Body of pancreas (tissue), 4 donors: ENCODE results near the gene KIFAP3. TPM values are rescaled to one million over a fixed set of nuclear protein-coding genes. Genes with fewer than 3 reads are reported as not detected.

Experiments
- ATAC-seq: fragments of 150-250 bp; one replicate; pipeline ENCODE4 v1.9.1; 2016
- DNase-seq, 4 donors: peaks; one replicate each; pipeline ENCODE4 v3.0.0-alpha.2; 2019
- H3K27ac ChIP-seq, 4 donors: fragments of 200-600 bp; sonication (generic); 1 replicate in 3 of 4; 2 replicates in 1 of 4; pipeline versions ENCODE4 v1.5.1 to v1.6.1; 2016 to 2019; ENCODE audit warnings: mild to moderate bottlenecking in 1 of 4, mixed read lengths in 1 of 4, moderate library complexity in 1 of 4
- H3K27me3 ChIP-seq, 2 donors: fragments of 200-600 bp; sonication (generic); one replicate each; pipeline ENCODE4 v1.6.0; 2016; ENCODE audit warnings: mild to moderate bottlenecking in 1 of 2
- H3K36me3 ChIP-seq, 2 donors: fragments of 200-600 bp; sonication (generic); replicated peaks in 1 of 2; 2 replicates each; pipeline ENCODE4 v1.5.1; 2016; ENCODE audit warnings: low read depth in 2 of 2; ENCODE audit not compliant: insufficient read depth in 1 of 2
- H3K4me1 ChIP-seq: fragments of 200-600 bp; sonication (generic); one replicate; pipeline ENCODE4 v1.6.0; 2016
- H3K4me3 ChIP-seq, 2 donors: fragments of 200-600 bp; sonication (generic); 1 replicate in 1 of 2; 2 replicates in 1 of 2; pipeline ENCODE4 v1.5.1; 2016 to 2019
- H3K9me3 ChIP-seq, 3 donors: fragments of 200-600 bp; sonication (generic); 1 replicate in 2 of 3; 2 replicates in 1 of 3; pipeline ENCODE4 v1.5.1; 2016
- POLR2A ChIP-seq, 3 donors: fragments of 450-650 bp; IDR thresholded peaks; one replicate each; pipeline ENCODE4 v1.6.1; 2016; ENCODE audit warnings: antibody characterized with exemption in 3 of 3, mild to moderate bottlenecking in 2 of 3
- WGBS, 2 donors: methylation state at CpG; one replicate each; pipeline ENCODE4 v1.1.5; 2017; 5-methylcytosine and 5-hydroxymethylcytosine counted together
- intact Hi-C: fragments of 100-400 bp; cut with DNase I; formaldehyde crosslinking; loops from one replicate; pipeline ENCODE4 v1.15.1; 2023
- total RNA-seq, 2 donors: library from RNA; depleted of rRNA; stranded (reverse); fragments of >200 nt; gene quantifications; one replicate each; pipeline ENCODE4 v1.1.0, GENCODE V29; 2016
- TF ChIP-seq, protein P1 (sequence below), 7 experiments: fragments of 450-650 bp in 4 of 7; fragments of 200-600 bp in 3 of 7; sonication (generic) in 3 of 7; IDR thresholded peaks; one replicate each; pipeline ENCODE4 v1.5.1; 2016 to 2019; ENCODE audit warnings: antibody characterized with exemption in 7 of 7

Gene KIFAP3
- total RNA-seq, 2 donors from 2014 or later, result 9.6 to 16.9 TPM

DNA sequence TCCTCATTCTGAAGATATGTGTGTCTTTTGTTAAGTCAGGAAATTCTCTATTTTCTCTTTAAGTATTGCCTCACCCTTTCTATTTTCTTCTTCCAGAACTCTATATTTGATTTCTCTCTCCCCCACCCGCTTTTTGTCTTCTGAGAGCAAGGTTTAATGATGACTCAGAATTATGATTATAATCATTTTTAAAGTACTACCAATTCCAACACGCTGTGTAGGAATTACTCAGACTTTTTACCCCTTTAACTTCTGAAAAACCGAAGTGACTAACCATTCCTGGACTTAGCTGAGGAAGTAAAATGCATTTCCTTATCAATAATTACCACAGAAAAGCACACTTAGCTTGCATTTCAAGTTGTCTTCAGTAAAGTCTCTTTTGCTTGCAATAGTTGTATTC lies 160.0 kb downstream of the KIFAP3 start:
- intact Hi-C loops, result no loop called here
- 62 to 70% methylated on average over 3 of the region's 3 CpGs for WGBS, 2 donors
- no peak overlapping the region for H3K4me3 ChIP-seq
- no peaks in the 10 kb centered on the region for H3K27me3 ChIP-seq
- ATAC-seq, result no peak
- H3K9me3 ChIP-seq, result no peaks in the 10 kb centered on the region
- no peak overlapping the region for H3K27ac ChIP-seq
- H3K4me1 ChIP-seq, result no peaks in the 10 kb centered on the region
- TF ChIP-seq, protein P1, sequence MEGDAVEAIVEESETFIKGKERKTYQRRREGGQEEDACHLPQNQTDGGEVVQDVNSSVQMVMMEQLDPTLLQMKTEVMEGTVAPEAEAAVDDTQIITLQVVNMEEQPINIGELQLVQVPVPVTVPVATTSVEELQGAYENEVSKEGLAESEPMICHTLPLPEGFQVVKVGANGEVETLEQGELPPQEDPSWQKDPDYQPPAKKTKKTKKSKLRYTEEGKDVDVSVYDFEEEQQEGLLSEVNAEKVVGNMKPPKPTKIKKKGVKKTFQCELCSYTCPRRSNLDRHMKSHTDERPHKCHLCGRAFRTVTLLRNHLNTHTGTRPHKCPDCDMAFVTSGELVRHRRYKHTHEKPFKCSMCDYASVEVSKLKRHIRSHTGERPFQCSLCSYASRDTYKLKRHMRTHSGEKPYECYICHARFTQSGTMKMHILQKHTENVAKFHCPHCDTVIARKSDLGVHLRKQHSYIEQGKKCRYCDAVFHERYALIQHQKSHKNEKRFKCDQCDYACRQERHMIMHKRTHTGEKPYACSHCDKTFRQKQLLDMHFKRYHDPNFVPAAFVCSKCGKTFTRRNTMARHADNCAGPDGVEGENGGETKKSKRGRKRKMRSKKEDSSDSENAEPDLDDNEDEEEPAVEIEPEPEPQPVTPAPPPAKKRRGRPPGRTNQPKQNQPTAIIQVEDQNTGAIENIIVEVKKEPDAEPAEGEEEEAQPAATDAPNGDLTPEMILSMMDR (IDR thresholded peaks at IDR 0.05), result no peak
- TF ChIP-seq POLR2A (IDR thresholded peaks at IDR 0.05), result no peak
- no peaks in the 10 kb centered on the region for H3K36me3 ChIP-seq
- DNase-seq, result no peak

DNA sequence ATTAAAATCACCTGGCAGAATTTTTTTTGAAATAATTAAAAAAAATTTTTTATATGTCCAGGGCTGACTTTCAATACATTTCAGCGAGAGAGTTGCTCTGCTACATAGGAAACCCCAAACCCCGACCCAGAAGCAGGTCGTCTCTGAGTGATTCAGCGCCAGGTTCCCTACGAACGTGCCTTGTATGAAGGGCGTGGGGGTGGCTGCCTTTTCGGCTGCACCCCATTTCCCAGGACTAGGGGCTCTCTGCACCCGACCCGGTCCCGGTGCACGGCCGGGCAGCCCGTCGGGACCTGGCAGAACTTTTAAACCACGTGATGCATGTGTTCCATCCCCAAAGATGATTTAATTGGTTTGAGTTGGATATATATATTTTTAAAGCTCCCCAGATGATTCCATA lies 165.0 kb downstream of the KIFAP3 start:
- Histone ChIP-seq H3K27me3 (no peaks in the 10 kb centered on the region), H3K36me3 (no peaks in the 10 kb centered on the region), H3K4me3 (no peak overlapping the region), H3K4me1 (no peaks in the 10 kb centered on the region), H3K9me3 (no peaks in the 10 kb centered on the region), H3K27ac (no peak overlapping the region)
- ATAC-seq, result no peak
- WGBS, 2 donors, result 78 to 82% methylated on average over 16 of the region's 16 CpGs
- no peak for DNase-seq
- TF ChIP-seq, protein P1 (IDR thresholded peaks at IDR 0.05), result no peak
- TF ChIP-seq POLR2A (IDR thresholded peaks at IDR 0.05), result no peak
- intact Hi-C loops, result no loop called here

DNA sequence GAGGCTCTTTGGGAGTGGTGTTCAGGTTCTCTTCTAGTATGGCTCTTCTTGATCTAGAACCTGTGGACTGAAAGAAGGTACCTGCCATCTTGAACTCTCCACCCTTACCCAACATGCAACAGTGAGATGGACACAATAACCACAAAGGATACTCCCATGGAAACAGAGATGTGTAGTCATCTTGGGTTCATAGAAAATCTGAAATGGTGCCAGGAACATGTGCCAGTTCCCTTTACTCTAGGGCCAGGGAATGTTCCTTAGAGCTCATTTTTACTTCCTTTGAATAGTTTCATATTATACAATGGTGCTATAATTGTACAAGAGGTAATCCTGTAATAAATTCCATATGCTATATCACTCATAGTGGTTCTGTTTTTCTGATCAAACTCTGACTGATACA lies 167.6 kb downstream of the KIFAP3 start:
- intact Hi-C loops, result no loop called here
- no peak for ATAC-seq
- Histone ChIP-seq H3K36me3 (no peaks in the 10 kb centered on the region), H3K27ac (no peak overlapping the region), H3K27me3 (no peaks in the 10 kb centered on the region), H3K4me1 (no peaks in the 10 kb centered on the region), H3K4me3 (no peak overlapping the region), H3K9me3 (no peaks in the 10 kb centered on the region)
- no peak for DNase-seq
- no peak for TF ChIP-seq POLR2A (IDR thresholded peaks at IDR 0.05)

DNA sequence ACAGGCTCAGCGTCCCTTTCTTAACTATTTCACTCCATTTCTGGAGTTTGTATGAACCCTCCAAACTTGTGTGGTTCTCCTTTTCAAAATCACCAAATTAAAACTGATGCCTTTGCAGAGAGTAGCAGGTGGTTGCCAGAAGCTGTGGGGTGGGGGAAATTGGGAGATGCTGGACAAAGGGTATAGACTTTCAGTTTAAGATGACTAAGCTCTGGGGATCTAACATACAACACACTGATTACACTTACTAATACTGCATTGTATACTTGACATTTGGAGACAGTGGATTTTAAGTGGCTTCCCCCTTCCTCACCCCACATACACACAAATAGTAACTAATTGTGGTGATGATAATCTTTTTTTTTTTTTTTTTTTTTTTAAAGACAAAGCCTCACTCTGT lies 169.7 kb downstream of the KIFAP3 start:
- no peak for TF ChIP-seq POLR2A (IDR thresholded peaks at IDR 0.05)
- TF ChIP-seq, protein P1 (IDR thresholded peaks at IDR 0.05), result no peak
- no peaks in the 10 kb centered on the region for H3K27me3 ChIP-seq

DNA sequence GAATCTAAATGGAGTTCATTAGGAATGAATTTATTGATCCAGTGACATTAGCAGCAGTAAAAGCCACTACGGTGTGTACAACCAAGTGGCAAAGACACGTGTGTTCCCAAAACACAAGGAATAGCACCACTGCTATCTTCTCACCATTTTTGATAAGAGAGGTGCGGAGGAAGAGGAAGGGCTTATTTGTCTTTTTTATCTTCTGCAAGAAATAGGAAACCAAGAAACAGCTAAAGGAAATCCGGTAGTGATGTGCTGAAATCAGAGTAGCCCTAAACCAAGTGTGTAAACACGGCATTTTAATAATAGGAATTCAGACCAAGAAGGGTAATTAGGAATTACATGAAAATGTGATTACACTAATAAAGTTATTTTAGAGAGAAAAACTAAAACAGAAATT lies 171.7 kb downstream of the KIFAP3 start:
- Histone ChIP-seq H3K36me3 (no peaks in the 10 kb centered on the region), H3K4me3 (no peak overlapping the region), H3K9me3 (no peaks in the 10 kb centered on the region), H3K4me1 (no peaks in the 10 kb centered on the region), H3K27me3 (no peaks in the 10 kb centered on the region), H3K27ac (no peak overlapping the region)
- no peak for DNase-seq
- intact Hi-C loops, result no loop called here
- TF ChIP-seq POLR2A (IDR thresholded peaks at IDR 0.05), result no peak
- TF ChIP-seq, protein P1 (IDR thresholded peaks at IDR 0.05), result no peak
- WGBS, 2 donors, result 23 to 41% methylated on average over 5 of the region's 5 CpGs
- ATAC-seq, result no peak

More for the DNA sequence above, 169.7 kb downstream of the KIFAP3 start:
- no peaks in the 10 kb centered on the region for H3K9me3 ChIP-seq
- intact Hi-C loops, result no loop called here
- DNase-seq (no peak), ATAC-seq (no peak)
- no peaks in the 10 kb centered on the region for H3K4me1 ChIP-seq
- no peaks in the 10 kb centered on the region for H3K36me3 ChIP-seq
- 68 to 87% methylated on average over 1 of the region's 1 CpG for WGBS, 2 donors
- no peak overlapping the region for H3K27ac ChIP-seq
- H3K4me3 ChIP-seq, result no peak overlapping the region
